Measurements from ENCODE around the gene POM121C.
"Not testable (repeated sequence)": the region's sequence is repeated elsewhere in the genome, so short reads cannot be mapped to it uniquely, and the experiment has no call there.

POM121C gene

DNA sequence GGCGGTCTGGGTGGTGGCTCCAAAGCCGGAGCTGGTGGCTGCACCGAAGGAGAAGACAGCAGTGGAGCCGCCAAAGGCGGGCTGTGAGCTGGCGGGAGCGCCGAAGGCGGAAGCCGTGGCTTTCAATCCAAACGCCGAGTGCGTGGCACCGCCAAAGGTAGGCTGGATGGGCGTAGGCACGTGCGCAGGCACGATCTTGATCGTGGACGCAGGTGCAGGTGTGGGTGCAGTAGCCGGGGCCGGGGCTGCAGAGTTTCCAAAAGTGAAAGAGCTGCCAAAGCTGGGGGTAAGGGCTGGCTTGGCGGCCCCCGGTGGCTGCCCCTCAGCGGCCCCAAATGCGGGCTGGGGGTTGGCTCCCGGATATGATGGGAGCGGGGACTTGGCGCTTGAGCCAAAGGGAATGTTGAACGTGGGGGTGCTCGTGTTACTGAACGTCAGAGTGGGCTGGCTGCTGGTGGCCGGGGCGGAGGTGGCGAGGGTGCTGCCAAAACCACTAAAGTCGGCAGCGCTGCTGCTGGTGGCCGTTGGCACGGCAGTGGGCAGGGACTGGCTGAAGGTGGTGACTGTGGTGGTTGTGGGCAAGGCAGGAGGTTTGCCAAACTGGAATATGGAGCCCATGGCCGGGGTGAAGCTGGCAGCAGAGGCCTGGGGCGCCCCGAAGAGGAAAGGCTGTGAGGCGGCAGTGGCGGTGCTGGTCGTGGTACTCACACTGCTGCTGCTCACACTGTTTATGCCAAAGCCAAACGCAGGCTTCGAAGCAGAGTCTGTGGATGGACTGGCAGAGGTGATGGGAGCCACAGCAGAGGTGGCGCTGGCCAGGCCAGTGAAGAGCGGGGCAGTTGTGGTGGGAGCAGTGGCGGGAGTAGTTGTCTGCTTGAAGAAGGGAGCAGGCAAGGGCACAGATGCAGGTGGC, 64.0 kb downstream of the POM121C start:
- not testable (repeated sequence) for DNase-seq

DNA sequence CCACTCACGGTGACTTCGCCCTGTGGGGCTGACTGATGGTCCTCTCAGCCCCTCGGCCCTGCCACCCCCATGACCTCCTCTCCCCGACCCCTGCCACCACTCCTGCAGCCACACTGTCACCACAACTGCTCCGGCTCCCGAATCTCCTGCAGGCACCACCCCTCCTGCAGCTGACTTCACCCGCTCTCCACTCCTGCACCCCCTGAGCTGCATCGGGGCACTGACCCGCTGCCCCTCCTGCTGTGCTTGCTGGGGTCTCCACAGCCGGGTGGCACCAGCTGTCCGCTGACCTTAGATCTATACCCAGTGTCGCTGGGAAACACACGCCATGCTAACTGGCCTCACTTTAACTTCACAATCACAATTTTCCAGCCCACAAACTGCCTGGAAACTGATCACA, 65.9 kb downstream of the POM121C start:
- DNase-seq: not testable (repeated sequence)

DNA sequence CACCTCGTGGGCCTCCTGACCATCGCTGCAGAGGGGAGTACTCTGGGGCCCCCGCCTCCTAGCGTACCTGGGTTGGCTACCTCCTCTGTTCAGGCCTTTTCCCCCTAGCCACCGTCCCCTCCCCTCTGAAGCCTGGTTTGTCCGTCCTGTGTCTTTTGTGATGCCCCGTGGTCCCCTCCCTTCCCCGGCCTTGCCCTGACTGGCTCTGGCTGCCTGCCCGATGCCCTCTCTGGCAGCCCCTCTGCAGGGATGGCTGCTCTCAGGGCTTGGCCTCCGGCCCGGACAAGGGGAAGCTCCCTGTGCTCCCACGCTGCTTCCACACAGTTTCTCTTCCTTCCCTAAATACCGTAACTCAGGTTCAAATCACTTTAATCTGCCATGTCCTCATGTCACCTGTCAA, 66.4 kb downstream of the POM121C start:
- DNase-seq: not testable (repeated sequence)

DNA sequence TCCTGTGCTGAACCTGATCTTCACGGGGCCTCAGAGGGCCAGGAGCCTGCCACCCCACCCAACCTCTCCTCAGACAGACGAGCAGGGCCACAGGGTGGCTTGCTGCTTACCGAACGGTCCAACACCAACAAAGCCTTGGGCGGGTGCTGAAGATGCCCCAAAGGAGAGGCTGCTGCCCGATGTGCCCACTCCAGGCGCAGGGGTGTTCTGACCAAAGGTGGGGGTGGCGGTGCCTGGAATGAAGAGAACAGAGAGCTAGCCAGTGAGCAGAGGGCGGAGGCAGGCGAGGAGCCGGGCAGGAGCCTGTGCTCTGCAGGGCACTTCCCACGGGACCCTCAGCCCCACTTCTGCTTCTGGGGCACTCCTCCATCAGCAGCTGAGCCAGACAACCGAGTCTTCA, 66.9 kb downstream of the POM121C start:
- DNase-seq: not testable (repeated sequence)

DNA sequence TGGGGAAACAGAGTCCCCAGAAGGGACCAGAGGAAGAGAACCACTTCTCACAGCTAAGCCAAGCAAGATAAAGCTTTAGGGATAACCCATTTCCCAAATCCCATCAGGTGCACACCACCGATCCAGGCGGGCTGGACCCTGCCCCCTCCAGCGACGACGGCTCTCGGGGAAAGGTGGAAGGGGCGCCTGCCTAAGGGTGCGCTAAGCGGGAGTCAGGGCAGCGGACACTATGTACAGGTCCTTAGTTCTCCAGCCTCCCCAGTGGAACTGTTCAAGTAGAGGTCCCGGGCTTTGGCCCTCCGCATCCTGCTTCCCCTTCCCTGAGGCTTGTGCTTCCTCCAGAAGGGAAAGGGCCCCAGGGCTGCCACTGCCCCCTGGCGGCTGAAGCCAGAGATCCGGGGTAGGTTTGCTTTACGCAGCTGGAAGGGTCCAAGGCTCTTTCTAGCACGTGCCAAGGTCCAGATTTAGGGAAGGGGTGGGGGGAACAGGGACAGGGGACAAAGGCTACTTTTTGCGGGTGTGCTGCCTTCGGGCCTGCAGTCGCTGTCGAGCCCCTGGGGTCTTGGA, 67.7 kb downstream of the POM121C start:
- not testable (repeated sequence) for DNase-seq

DNA sequence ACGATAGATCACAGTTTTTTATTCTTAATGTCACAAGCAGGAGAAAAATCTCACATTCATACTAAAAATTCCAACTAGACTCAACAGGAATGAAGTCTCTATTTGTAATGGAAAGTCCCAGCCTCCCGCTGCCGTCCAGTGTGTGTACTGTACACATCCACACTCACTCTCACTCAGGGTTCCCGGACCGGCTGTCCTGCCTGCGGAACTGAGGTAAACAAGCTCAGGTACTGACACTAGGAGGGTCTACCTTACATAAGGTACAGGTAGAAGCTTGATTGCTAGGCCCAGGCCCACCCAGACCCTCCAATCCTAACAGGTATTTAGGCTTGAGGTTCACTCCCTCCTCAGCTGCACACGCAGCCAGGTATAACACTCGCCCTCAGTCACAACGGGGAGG, 69.3 kb downstream of the POM121C start:
- DNase-seq: not testable (repeated sequence)

DNA sequence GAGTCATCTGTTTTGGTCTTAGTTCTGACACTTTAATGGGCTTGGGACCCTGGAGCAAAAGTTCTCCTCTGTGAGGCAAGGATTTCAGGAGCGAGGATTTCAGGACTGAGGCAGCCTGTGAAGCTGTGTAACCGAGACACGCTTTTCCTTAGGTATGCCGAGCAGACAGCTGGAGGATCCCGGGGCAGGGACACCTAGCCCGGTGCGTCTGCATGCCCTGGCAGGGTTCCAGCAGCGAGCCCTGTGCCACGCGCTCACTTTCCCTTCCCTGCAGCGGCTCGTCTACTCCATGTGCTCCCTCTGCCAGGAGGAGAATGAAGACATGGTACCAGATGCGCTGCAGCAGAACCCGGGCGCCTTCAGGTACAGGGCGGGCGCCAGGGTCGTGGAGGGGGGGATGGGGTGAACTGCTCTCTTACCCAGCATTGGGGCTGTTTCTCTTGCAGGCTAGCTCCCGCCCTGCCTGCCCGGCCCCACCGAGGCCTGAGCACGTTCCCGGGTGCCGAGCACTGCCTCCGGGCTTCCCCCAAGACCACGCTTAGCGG, 70.2 kb downstream of the POM121C start:
- DNase-seq: not testable (repeated sequence)

DNA sequence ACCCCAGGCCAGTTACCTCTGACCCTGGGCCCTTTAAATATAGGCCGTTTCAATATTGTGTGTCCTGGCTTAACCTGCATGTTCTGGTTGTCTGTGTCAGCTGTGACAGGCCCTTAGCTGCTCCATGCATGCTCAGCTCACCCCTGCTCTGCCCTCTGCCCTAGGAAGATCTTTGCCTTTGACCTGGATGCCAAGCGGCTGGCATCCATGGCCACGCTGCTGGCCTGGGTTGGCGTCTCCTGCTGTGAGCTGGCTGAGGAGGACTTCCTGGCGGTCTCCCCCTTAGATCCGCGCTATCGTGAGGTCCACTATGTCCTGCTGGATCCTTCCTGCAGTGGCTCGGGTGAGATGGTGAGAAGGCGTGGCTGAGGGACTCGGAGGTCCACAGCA, 70.7 kb downstream of the POM121C start:
- DNase-seq: not testable (repeated sequence)

DNA sequence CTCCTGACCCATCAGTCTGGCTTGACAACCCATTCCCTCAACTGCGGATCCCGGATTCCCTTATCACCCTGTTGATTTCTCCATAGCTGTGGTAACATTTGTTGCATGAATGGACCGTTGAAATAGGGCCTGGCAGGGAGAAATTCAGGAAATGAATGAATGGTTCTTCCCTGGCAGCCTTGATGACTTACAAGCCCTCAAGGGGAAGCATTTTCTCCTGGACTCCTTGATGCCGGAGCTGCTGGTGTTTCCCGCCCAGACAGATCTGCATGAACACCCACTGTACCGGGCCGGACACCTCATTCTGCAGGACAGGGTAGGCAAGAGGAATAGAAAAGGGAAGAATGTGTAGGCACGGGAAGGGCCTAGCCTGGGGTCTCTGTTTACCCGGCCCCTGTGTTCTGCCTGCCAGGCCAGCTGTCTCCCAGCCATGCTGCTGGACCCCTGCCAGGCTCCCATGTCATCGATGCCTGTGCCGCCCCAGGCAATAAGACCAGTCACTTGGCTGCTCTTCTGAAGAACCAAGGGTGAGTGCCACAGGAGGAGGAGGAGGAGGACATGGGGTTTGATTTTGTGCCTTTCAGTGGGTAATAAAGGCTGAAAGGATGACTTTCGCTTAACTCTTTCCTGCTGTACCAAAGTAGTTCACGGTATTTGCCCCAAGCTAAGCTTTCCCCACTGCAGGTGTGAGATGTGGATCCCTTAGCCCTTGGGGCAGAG, 71.2 kb downstream of the POM121C start:
- DNase-seq: not testable (repeated sequence)

DNA sequence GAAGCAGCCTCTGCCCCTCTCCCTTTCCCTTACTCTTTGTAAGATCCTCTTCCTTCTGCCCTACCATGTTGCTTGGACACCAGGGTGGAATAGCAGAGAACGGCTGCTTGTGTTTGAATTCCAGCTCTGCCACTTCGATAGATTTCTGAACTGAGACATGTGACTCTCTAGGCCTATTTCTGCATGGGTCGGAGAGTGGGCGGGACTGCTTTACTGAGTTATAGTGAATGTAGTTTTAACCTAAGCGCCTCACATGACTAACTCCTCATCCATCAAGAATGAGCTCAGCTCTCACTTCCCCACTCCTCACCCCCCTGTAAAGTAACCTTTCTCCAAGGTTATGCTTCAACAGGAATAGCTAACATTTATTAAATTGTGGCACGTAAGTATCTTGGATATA, 71.9 kb downstream of the POM121C start:
- DNase-seq: not testable (repeated sequence)

DNA sequence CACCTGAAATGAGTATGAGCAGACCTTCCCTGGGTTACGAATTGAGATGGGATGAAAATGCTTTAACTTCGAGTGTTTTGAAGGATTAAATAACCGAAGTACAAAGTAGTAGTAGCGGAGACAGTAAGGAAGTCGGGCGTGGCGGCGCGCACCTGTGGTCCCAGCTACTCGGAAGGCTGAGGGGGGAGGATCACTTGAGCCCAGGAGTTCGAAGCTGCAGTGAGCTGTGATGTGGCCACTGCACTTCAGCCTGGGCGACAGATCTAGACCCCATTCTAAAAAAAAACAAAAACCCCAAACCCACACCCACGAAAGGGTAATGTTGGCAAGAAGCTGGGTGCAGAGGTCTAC, 75.3 kb downstream of the POM121C start:
- DNase-seq: not testable (repeated sequence)

DNA sequence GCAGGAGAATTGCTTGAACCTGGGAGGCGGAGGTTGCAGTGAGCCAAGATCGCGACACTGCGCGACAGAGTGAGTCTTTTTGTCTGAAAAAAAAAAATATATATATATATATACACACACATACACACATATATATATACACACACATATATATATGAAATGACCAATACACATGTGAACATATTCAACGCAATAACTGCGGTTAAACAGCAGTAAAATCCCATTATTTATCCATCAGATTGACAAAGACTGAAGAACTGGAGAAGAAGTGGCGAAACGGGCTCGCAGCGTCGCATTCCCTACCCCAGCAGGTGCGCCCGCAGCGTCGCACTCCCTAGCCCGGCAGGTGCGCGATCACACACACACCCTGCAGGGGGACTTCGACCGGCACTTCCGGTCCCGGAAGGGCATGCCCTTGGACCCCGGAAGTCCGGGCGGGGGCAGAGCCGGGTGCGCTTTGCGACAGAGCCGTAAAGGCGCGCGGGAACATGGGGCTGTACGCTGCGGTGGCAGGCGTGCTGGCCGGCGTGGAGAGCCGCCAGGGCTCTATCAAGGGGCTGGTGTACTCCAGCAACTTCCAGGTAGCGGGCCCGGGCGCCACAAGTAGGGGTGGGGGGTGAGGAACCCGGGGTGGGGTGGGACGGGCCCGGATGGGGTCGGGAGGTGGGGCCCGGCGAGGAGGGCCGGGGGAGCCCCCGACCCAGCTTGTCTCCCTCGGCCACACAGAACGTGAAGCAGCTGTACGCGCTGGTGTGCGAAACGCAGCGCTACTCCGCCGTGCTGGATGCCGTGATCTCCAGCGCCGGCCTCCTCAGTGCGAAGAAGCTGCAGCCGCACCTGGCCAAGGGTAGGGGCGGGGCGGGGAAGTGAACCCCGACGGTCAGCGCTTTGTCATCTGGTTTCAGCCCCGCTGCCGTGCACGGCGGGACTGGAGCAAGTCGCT, 75.9 kb downstream of the POM121C start:
- DNase-seq: not testable (repeated sequence)

DNA sequence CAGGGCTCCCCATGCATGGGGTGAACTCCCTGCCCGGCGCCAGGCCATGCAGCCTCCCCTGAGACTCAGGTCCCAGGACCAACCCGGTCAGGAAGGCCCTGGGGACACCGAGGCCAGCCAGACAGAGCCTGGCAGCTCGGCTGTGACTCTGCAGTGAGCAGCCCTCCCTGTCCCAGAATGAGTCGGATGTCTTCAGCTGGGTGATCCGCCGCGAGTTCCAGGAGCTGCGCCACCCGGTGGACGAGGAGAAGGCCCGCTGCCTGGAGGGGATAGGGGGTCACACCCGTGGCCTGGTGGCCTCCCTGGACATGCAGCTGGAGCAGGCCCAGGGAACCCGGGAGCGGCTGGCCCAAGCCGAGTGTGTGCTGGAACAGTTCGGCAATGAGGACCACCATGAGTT, 81.4 kb downstream of the POM121C start:
- DNase-seq: not testable (repeated sequence)

DNA sequence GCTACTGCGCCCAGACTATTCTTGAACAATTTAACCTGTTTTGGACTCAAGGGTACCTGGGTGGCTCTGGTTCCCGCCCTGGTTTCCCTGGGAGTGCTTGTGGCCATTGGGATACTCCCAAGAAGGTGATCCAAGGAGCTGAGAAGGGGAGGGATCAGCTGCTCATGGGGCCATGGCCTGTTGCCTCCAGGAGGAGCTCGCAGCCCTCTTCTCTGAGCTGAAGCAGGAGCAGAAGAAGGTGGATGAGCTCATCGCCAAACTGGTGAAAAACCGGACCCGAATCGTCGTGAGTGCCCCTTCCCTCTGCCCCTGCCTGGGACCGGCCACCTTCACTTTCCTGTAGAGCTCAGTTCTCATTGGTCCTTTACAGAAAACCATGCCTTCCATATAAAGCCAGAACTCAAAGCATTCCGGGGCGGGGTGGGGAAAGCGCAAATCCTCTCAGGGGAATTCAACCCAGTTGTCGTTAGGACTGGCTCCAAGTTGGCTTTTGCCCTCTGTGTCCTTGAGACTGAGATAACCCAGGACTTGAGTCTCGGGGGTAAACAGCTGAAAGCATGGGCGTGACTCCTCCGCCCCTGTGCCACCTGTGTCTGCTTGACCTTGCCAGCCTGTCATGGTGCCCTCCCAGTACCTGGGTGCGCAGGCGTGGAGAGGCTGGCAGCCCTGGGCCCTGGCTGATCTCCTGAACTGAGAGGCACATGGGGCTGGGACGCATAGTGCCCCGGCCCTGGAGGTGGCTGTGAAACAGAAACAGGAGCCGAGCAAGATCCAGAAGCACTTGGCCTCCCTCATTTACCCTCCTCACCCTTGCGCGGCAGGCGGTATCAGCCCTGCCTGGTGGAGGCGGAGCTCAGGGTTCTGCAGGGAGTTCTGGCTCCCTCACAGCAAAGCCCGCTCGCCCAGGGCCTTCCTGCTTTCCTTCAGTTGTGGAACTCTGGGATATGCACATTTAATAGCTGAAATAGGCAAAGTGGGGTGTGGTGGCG, 82.3 kb downstream of the POM121C start:
- not testable (repeated sequence) for DNase-seq

DNA sequence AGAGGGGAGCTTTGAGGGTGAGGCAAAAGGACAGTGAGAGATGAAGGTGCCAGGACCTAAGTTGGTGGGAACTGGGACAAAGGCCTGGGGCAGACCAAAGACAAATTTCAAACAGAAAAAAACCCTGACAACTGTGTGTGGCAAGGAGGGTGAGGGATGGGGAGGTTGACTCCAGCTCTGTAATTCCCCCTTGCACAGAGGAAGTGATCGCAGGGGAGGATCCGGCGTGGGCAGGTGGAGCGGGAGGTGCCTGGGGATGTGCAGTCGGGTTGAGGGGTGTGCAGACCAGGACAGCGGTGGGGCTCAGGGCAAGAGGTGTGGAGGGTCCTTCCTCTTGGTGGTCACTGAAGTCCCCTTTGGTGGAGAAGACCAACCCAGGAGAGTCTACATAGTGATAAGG, 85.5 kb downstream of the POM121C start:
- not testable (repeated sequence) for DNase-seq

DNA sequence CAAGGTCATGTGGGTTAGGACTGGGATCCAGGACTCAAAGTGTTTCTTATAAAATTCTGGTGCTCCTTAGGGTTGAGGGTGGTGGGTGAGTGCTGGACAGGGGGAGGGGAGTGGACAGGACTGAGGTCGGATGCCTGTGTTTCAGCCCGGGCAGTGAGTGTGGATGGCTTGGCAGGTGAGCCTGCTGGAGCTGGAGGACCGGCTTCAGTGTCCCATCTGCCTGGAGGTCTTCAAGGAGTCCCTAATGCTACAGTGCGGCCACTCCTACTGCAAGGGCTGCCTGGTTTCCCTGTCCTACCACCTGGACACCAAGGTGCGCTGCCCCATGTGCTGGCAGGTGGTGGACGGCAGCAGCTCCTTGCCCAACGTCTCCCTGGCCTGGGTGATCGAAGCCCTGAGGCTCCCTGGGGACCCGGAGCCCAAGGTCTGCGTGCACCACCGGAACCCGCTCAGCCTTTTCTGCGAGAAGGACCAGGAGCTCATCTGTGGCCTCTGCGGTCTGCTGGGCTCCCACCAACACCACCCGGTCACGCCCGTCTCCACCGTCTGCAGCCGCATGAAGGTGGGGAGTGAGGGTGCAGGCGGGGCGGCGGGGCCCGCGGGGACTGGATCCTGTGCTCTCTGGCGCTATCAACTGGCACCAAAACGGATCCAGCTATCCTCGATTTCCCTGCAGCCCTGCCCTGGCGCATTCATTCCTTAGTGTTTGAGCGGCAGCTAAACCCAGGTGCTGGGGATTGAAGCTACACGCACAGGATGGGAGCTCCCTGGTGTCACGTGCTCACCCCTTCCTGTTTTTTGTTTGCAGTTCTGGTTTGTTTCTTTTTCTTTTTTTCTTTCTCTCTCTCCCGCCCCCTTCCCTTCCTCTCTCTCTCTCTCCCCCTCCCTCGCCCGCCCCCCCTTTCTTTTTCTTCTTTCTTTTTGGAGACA, 87.1 kb downstream of the POM121C start:
- DNase-seq: not testable (repeated sequence)

DNA sequence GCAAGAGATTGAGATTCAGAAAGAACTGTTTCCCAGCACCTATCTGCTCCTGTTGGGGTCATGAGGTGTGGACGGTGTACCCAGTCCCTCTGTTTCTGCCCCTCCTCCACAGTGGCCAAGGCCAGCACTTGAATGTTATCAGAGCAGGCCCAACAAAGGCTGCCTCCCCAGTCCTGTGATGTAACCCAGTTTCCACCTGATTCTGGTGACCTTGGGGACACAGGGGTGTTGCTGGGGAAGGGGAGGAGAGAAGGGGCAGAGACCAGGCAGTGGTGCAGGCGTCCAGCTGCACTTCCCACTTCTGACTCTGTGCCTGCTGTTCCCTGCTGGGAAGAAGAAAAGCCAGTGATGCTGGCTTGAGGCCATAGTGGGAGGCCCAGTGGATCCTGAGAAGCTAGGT, 88.2 kb downstream of the POM121C start:
- DNase-seq: not testable (repeated sequence)

DNA sequence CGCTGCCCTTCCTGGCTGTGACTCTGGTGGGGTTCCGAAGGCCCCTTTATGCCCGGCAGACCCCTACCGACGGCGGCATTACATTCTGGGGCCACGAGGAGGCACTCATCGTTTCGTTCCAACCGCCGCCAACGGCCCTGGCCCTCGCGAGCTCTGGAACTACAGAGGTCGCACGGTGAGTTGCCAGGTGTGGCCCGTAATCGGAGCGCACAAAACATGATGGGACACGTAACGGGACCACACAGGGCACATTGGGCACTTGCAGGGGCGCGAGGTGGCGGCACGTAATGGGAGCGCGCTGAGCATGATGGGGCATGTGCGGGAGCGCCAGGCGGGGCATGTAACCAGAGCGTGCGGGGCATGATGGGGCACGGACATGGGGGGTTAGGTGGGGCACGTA, 90.8 kb downstream of the POM121C start, which contains the start of gene TRIM73:
TRIM73 (plus strand) TSS at position 301 of the 400 bp plus-strand sequence. CDS start 3,305 bp downstream, outside the sequence.
- not testable (repeated sequence) for DNase-seq

DNA sequence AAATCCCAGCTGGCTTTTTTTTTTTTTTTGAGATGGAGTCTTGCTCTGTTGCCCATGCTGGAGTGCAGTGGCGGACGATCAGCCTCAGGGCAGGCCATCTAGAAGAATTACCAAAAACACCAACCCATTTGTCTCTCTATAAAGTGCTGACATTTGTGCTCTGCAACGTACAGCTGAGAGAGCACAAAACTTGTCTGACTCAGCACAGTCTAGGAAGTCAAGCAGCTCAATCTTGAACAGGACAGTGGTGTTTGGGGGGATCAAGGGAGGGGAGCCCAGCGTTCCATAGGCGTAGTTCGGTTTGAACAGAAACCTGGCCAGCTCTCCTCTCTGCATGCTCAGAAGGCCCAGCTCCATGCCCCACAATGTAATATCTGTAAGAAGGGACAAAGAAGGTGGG, 92.9 kb downstream of the POM121C start:
- DNase-seq: not testable (repeated sequence)
